Activated naive CD4-positive, alpha-beta T cell (primary cell): Measurements from ENCODE around the gene KRT83.
"Not testable (repeated sequence)": the region's sequence is repeated elsewhere in the genome, so short reads cannot be mapped to it uniquely, and the experiment has no call there.

ENCODE experiments used
- DNase-seq, 4 experiments: peaks; one replicate each; lab custom pipeline; 2025; lab: John Stamatoyannopoulos, UW

Gene KRT83

DNA sequence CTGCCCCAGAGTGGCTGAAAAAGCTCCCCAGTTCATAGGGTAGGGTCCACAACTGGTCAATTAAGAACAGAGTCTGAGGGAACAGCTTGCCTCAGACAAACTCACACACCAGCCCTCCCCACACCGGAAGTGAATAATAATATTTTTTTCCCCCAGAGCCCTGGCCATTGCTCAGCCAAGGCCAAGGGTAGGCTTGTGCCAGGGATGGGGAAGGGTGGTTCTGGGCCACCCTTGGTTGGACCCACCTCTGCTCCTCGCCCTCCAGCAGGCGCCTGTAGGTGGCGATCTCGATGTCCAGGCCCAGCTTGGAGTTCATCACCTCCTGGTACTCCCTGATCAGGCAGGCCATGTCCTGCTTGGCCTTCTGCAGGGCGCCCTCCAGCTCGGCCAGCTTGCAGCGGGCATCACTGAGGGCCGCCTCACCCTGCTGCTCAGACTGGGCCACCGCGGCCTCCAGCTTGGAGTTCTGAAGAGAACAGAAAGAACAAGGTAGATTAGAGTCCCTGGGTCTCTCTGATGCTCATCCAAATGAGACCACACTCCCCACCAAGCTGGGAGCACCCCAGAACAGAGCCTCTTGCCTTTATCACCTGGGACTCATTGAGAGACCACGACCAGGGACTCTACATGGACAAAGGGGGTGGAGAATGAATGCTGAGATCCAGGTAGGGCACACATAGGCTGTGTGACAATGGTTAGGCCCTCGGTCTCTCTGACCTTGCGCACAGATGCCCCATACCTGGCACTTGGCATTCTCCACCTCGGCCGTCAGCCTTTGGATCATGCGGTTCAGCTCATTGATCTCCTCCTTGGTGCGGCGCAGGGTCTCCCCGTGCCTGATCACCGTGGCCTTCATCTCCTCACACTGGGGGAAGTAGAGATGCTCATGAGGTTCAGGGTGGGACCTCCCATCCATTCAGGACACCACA, 34.1 kb downstream of the KRT83 start:
- DNase-seq, result not testable (repeated sequence)

DNA sequence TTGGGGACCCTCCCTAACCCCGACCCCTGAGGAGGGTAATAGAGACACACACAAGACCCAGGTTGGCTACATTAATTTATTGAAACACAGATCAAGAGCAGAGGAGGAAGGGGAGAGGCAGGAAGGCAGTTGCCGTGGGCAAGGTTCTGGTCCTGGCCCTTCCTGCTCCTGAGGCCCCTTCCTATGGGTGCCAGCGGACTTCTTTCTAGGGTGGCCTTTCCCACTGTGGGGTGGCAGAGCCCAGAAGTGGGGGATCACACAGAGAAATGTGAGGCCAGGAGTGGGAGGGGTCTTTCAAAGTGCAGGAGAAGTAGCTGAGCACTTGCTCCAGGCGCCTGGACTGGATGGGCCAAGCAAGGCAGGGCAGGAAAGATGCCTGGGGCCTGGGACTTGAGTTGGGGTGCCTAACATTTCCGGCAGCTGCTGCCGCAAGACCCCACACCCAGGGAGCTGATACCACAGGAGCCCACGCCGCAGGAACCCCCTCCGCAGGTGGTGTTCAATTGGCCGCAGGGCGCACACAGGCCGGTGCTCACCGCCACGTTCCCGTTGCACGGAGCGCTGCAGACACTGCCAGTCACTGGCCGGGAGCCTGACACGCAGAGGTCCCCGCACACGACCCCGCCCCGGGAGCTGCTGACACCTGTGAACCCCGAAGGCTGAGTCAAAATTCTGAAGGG, 35.2 kb downstream of the KRT83 start:
- DNase-seq, result no peak

DNA sequence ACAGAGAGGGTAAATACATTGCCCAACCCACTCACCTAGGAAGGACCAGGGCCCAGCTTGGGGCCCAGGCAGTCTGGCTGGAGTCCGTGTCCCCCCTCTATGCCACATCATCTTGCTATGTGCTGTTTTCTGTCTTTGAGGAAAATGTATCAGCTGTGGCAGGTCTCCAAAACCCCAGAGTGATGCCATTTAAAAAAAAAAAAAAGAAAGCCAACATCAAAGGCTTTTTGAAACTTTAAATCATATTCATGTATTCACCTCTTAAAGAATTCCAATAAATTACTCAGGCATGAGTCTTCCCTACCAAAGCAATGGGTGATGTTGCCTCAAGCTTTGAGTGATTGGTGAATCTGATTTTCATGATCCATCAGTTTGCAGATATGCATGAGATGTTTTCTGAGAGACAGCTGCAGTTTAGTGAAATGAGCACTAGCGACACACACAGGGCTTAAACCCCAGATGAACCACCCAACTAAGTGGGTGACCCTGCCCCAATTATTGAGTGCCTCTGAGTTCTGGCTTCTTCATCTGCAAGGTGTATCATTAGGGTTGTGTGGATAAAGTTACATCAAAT, 35.9 kb downstream of the KRT83 start:
- DNase-seq, result no peak

DNA sequence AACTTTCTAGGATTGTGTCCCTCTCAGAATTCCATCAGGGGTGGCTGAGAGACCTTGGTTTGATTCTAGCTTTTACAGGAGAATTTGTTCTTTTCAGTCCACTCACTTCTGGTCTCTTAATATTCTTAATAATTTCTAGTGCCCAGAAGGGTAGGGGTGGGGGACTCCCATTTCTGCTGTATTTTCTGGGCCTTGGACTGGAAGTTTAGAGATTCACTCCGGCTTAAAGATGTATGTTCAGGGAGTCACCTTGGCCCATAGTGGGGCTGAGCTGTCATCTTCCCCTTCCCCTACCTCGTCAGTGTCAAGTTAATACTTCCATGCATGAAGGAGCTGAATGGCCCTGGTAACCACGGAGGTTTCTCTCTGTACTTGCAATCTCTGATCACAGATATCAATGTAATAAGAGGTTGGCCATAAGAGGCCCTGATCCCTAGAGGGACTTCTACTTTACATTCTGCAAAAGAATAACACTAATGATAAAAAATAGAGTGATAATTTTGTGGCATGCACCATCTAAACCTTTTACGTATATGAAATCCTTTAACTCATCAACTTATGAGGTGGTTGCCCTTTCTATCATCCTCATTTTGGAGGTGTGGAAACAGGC, 36.5 kb downstream of the KRT83 start:
- DNase-seq, result no peak

DNA sequence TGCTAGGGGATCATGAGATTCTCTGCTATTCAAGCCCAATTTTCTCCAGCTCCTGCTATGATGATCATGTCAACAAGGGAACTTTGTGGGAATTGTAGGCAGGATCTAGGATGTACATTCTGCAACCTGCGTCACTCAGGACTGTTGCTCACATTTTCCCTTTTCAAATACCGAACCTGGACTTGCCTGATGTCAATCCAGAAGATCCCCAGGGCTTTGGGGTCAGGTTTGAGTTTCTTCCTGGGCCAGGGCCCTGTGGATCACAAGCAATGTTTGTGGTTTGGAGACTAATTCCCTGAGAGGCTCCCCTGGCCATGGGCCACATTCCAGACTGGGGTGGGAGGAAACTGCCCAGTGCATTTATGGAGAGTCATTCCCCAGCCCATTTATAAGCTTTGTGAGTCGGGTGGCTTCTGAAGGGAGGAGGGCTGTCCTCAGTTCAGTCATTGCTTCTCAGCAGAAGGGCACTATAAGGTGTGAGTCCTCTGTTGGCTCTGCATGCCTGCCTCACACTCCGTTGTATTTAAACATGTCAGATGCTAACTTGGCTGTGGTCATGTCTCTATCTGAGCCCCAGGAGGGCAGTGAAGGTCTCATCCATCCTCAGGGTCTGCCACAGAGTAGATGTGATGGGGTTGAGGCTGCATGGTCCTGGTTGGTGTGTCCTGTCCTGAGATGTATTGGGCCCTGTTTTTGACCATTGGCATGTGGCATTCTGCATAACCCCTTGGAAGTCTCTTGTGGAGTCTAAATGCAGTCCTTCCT, 40.2 kb downstream of the KRT83 start:
- no peak for DNase-seq

DNA sequence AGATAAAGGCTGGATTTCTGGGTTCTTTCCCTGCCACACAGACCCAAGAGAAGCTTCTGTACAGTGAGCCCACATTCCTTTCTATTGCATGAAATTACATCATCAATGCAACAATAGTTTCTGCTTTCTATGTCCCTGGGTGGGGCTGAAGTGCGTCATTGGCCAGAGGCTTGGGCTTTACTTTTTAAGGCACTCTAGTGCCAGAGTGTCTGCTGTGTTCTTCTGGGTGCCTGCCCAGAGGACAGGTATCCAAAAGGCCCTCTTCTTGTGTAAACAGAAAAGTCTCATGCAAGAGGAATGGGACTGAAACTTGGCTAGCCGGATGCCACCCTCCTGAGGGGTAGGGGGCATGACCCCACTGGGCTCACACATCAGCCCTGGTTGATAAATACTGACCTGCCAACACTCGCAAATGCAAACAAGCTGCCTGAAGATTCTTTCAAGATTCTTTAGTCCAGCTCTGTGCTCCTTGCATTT, 40.8 kb downstream of the KRT83 start:
- DNase-seq, result no peak

DNA sequence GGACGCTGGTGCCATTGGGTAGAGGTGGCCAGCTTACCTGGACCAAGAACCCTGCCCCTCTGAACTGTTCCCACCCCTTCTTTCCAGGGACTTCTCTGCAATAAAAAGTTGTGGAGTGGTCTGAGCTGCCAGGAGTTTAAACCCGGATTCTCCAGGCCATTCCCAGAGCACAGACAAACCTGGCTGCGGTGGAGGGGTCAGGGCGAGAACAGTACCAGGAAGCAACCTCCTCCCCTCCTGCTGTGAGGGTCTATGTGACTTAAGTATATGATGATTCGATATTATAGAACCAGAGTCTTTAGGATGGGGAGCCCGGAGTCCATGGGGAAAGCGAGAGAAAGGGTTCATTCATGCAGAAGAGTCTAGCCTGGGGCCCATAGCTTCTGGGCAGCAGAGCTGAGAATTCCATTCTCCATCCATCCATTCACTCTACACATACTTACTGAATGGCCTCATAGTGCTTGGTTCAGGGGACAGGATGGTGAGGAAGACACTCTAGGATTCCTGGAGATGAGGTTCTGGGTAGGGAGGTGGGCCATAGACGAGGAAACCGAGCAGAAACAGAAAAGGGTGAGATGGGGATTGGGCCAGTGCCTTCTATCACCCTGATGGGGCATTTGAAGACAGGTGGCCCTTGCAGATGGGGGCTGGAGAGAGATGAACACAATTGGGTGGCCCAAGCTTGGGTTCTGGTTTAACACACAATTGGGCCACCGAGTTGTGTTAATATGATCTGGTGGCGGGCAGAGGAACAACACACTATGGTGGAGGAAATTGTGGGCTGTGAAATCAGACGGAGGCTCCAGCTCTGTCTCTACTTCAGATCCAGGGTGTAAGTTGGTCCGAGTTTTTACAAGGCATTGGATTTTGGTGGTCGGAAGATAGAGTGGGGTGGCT, 41.5 kb downstream of the KRT83 start:
- DNase-seq, result no peak

DNA sequence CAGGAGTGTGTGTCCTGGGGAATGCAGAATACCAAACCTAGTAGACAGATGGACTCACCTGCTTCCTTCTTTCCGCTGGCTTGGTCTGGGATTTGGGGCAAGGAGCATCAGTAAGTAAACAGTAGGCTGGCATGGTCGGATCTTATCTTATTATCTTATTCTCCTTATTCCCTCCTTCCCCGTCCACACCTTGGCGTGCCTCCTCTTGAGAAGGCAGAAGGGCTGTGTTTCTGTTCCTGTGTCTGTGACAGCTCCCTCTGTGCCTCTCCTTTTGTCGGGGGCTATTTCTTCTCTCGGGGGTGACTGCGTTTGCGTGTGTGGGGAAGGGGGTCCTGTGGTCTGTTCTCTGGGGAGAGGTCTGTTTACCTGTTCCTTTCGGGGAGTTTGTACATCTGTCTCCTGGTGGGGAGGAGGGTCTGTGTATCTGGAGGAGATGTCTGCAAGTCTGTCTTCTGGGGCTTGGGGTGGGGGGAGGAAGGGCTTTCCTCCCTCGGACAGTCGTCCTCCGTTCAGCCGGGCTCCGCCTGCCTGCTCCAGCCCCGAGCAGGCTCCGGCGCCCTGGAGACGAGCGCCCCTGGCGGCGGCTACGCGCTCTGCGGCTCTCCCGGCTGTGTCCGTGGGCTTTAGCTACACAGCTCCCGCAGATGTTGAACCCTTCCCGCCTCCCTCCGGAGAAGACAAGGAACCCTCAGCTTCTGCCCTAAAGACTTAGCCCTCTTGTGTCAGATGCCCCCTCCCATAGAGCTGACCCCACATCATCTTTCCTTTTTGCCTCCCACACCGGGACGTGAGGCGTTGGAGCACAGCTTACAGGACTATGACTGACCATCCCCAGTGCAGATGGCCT, 42.4 kb downstream of the KRT83 start:
- peak; percentile 49 to 62 (median 54) for DNase-seq

DNA sequence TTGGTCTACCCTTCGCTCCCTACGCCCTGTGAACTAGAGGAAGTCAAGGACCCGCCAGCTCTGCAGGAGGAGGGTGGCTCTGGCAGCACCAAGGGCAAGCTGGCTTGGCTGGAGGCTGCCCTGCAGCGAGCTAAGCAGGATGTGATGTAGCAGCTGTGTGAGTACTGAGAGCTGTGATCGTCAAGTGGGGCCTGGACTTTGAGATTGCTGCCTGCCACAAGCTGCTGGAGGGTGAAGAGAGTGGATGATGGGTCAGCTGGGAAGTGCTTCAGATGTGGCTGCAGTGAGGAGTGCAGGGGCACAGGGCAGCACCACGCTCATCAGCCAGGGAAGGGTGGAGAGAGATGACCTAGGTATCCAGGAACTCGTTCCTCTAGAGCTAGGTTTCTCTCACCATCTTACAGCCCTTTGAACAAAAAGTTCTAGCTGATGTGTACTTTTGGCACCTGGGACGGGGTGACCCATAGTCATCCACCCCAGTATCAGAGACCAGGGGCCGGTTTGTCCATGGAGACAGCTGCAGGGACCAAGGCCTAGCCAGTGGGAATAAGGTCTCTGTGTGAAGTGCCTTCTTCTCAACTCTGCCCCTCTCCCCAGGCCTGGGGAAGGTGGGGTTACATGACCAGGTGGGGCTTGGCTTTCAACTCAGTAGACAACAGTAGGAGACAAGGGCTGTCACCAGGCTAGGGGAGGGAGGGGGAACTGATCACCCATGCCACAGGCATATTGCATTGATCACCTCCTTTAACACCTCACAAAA, 43.5 kb downstream of the KRT83 start:
- DNase-seq, result no peak

DNA sequence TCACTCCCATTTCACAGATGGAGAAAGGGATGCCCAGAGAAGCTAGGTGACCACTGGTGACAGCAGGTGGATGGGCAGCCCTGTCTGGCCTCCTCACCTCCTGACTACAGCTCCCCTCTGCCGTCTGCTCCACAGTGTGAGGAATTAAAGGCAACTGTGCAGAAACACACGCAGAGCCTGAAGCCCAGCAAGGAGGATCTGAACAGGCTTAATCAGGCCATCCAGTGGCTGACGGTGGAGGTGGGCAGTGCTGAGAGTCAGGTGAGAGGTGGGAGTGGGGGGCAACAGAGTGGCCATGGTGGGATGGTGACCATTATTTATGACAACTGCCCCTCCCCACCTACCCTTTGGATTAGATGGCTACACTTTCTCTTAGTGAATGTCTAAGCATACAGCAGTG, 45.5 kb downstream of the KRT83 start:
- DNase-seq, result no peak

DNA sequence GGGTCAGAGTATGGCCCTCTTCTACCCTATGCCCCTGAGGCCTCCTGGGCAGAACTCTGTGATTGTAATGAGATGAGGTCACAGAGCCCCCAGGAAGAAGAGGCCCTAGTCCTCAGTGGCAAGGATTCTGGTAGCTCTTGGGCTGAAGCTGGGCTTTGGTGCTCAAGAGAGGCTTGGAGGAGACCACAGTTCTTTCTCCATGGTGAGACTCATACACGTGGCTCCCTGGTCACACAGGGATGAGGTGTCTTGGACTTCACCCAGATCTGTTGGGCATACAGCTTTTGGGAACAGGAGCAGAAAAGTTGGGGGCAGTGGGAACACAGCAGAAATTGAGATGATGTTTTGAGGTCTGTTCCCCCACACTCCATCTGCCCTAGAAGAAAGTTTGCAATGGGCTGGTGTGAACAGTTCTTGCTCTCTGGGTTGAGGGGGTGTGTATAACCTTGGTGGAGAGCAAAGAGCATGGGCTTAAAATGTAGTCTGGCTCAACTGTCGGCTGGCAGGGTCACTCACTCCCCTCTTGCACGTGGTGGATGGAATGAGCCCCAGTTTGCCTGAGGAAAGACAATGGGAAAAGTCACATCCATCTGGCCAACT, 46.6 kb downstream of the KRT83 start, which contains the start of gene KRT86:
Gene KRT86 (plus strand): TSS at position 125 of the 600 bp plus-strand sequence. CDS start 27,272 bp downstream, outside the sequence.
- DNase-seq, result no peak

DNA sequence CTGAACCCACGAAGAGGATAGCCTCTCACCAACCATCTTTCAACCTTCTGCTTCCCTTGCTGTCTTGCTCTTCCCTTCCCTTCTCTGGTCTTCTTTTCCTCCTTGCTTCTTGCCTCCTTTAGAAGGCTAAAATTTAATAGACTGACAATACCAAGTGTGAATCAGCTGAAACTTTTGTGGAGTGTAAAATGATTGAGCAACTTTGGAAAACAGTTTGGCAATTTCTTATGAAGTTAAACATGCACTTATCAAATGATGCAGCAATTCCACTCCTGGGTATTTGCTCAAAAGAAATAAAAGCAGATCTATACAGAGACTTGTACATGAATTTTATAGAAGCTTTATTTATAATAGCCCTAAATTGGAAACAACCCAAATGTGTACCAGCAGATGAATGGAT, 50.0 kb downstream of the KRT83 start:
- DNase-seq, result no peak

DNA sequence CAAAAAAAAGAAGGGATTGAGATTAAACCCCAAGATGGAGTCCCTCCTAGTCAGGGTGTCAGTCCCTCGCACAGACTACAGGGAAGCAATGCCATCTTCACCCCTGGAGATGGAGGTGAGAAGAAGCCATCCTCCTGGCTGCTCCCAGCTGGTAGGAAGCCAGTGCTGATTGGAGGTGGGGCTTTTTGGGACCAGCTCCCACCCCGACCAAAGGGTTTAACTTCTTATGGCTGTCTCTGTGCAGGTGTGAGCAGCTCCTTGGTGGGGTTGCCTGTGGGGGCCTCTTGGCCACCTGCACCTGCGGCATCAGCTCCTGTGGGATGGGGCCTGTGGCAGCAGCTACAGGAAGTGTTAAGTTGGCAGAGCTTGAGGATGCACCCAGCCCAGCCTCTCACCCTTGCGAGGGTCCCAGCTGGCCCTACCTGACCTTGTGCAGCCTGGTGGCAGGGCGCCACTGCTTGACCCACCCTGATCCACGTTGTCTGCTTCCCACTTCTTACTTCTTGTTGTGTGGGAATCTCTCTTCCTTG, 50.6 kb downstream of the KRT83 start:
- no peak for DNase-seq

DNA sequence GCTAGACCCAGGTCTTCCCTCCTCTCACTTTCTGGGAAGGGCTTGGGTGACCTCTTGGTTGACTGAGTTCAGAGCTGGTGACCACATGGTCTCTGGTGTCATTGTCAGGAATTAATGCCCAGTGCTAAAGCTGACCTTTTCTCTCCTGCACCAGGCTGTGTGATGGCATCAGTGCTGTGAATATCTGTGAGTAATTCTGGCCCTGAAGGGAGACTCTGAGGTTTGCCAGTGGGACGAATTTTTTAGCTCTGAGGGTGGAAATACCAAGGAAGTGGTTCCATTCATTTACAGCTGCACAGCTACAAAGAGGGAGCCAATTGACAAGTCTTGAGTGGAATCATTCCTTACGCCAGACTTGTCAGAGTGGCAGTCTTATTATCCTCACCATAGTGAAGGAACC, 53.0 kb downstream of the KRT83 start:
- DNase-seq, result no peak

DNA sequence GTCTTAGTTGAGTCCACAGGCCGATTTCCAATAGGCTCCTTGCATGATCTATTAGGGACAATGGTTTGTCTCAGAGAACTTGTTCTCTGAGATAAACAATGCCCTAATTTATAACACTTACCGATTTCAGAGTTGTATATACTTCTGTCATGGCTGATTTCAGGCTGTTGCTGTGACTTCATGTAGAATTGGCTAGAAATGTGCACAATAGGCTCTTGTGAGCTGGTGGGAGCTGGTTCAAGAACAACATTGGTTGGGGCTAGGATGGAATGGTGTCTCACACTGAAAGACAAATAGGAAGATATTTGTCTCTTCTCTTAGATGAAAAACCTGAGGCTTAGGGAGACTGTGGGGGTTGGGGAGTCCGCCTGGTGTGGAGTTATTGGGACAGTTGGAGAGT, 53.5 kb downstream of the KRT83 start:
- DNase-seq, result no peak

DNA sequence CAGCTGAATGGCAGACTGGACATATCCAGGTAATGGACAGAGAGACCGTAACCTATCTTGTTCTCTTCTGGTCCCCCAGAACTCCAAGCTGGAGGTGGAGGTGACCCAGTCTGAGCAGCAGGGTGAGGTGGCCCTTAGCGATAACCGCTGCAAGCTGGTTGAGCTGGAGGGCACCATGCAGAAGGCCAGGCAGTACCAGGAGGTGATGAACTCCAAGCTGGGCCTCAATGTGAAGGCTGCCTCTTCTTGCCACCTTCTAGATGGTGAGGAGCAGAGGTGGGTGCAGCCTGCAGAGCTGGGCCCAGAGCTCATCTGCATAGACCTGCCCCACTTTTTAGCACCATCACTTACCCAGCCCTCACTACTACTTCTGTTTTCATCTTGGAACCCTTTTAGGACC, 53.9 kb downstream of the KRT83 start:
- DNase-seq, result no peak

DNA sequence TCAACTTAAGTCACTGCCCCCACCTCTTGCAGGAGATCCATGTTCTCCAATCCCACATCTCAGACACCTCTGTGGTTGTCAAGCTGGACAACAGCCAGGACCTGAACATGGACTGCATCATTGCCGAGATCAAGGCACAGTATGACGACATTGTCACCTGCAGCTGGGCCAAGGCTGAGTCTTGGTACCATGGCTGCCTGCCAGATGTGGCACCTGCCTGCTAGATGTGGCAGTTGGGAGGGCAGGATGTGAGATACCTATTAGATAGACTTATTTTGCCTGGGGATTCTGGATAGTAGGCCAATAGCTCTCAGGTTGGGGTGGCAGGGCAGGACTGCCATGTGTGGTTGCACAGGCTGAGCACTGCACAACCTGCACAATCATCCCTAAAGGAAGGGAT, 54.7 kb downstream of the KRT83 start:
- DNase-seq, result no peak

DNA sequence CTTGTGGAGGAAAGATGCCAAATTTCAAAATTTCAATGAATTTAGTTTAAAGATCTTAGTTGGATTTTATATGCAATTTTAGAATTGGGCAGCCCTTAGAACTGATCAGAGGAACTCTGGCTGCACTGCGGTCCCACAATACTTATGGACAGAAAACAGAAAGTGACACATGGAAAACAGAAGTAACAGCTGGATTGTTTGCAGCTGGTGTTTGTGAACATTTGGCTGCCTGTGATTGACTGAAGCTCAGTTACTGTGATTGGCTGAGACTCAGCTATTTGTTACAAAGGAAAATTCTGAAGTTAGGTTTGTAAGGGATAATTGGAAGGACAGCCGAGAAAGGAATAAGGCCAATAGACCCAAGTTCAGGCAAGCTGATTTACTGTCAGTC, 56.8 kb downstream of the KRT83 start:
- DNase-seq, result no peak
